Fibroblast of the conjunctiva (primary cell): ENCODE measurements around the gene PKNOX1.
"Not testable (repeated sequence)": the region's sequence is repeated elsewhere in the genome, so short reads cannot be mapped to it uniquely, and the experiment has no call there.

Experiments
- DNase-seq: peaks from one replicate; pipeline ENCODE4 v3.0.0-alpha.2; 2010; ENCODE audit warnings: low read depth

The PKNOX1 gene

GRCh38 chr21:42973991-42974831 is at the start of gene PKNOX1:
Gene PKNOX1 (plus strand): TSS chr21:42974562. CDS start chr21:43004382, 29,820 bp downstream.
- peak; percentile 99 for DNase-seq

GRCh38 chr21:42925114-42925926 is 49.0 kb upstream of the PKNOX1 start, which contains the start of gene ERVH48-1:
Gene ERVH48-1 (minus strand): TSS chr21:42925630. CDS start chr21:42919006, 6,624 bp downstream.
- DNase-seq = no peak

GRCh38 chr21:42927474-42928200 is 46.7 kb upstream of the PKNOX1 start:
- DNase-seq = not testable (repeated sequence)

GRCh38 chr21:42929969-42930368 is 44.4 kb upstream of the PKNOX1 start:
- no peak for DNase-seq

- DNase-seq = no peak
Measured at GRCh38 chr21:42931560-42932235, 42.7 kb upstream of the PKNOX1 start.

- DNase-seq = not testable (repeated sequence)
Measured at GRCh38 chr21:42932378-42933136, 41.8 kb upstream of the PKNOX1 start.

GRCh38 chr21:42933137-42933970 is 41.0 kb upstream of the PKNOX1 start:
- DNase-seq = not testable (repeated sequence)

GRCh38 chr21:42933973-42934372 is 40.4 kb upstream of the PKNOX1 start:
- DNase-seq = not testable (repeated sequence)

- not testable (repeated sequence) for DNase-seq
Measured at GRCh38 chr21:42936360-42936759, 38.0 kb upstream of the PKNOX1 start.

GRCh38 chr21:42937034-42937940 is 37.1 kb upstream of the PKNOX1 start:
- DNase-seq = not testable (repeated sequence)

GRCh38 chr21:42937960-42938605 is 36.3 kb upstream of the PKNOX1 start:
- DNase-seq = no peak

- DNase-seq = not testable (repeated sequence)
Measured at GRCh38 chr21:42938606-42938995, 35.8 kb upstream of the PKNOX1 start.

GRCh38 chr21:42939582-42940413 is 34.6 kb upstream of the PKNOX1 start:
- peak; percentile 97 for DNase-seq

GRCh38 chr21:42941696-42942085 is 32.7 kb upstream of the PKNOX1 start:
- DNase-seq = no peak

- no peak for DNase-seq
Measured at GRCh38 chr21:42942244-42942643, 32.1 kb upstream of the PKNOX1 start.

- DNase-seq = not testable (repeated sequence)
Measured at GRCh38 chr21:42949094-42949755, 25.1 kb upstream of the PKNOX1 start.

GRCh38 chr21:42951193-42951592 is 23.2 kb upstream of the PKNOX1 start:
- DNase-seq = not testable (repeated sequence)
